Astrocyte (in vitro differentiated cells and primary cell): ENCODE data around the gene C19orf33. TPM values are rescaled to one million over a fixed set of nuclear protein-coding genes. Genes with fewer than 3 reads are reported as not detected.

Experiments
- DNase-seq: peaks from one replicate; pipeline ENCODE4 v3.0.0-alpha.2; 2010; ENCODE audit warnings: low read depth
- FAIRE-seq: peaks from 2 replicates; lab custom pipeline; 2011; peaks lifted over from hg19 to GRCh38; lab: Jason Lieb, UNC
- H2AFZ ChIP-seq: 2 replicates; pipeline ENCODE4 v1.6.0; 2012; ENCODE audit warnings: low read depth, low read length, inconsistent platforms
- H3K27ac ChIP-seq: 2 replicates; pipeline ENCODE4 v1.5.1; 2011; ENCODE audit warnings: low read depth, low read length, inconsistent platforms
- H3K27me3 ChIP-seq: 2 replicates; pipeline ENCODE4 v1.6.0; 2011; ENCODE audit warnings: low read length, inconsistent platforms; ENCODE audit not compliant: insufficient read depth
- H3K36me3 ChIP-seq: 2 replicates; pipeline ENCODE4 v1.5.1; 2011; ENCODE audit warnings: low read length, inconsistent platforms; ENCODE audit not compliant: insufficient read depth
- H3K4me1 ChIP-seq: 2 replicates; pipeline ENCODE4 v1.5.1; 2011; ENCODE audit warnings: low read length, inconsistent platforms; ENCODE audit not compliant: insufficient read depth
- H3K4me2 ChIP-seq: 2 replicates; pipeline ENCODE4 v1.6.0; 2012; ENCODE audit warnings: low read length, inconsistent platforms
- H3K4me3 ChIP-seq: 2 replicates; pipeline ENCODE4 v1.5.1; 2011; ENCODE audit warnings: low read depth, mild to moderate bottlenecking, low read length, inconsistent platforms; ENCODE audit not compliant: insufficient read depth
- H3K79me2 ChIP-seq: 2 replicates; pipeline ENCODE4 v1.6.0; 2012; ENCODE audit warnings: mild to moderate bottlenecking, low read length, inconsistent platforms; ENCODE audit not compliant: insufficient read depth
- H3K9ac ChIP-seq: 2 replicates; pipeline ENCODE4 v1.6.0; 2012; ENCODE audit warnings: mild to moderate bottlenecking, low read length, inconsistent platforms
- H3K9me3 ChIP-seq: 2 replicates; pipeline ENCODE4 v1.5.1; 2012; ENCODE audit warnings: low read depth, mild to moderate bottlenecking, low read length, inconsistent platforms; ENCODE audit not compliant: insufficient read depth
- H4K20me1 ChIP-seq: 2 replicates; pipeline ENCODE4 v1.6.0; 2012; ENCODE audit warnings: low read length, inconsistent platforms; ENCODE audit not compliant: insufficient read depth
- H3K27ac Mint-ChIP-seq: one replicate; pipeline ENCODE4 v1.8.0; 2021; ENCODE audit warnings: mild to moderate bottlenecking, mixed read lengths; ENCODE audit not compliant: unreplicated experiment
- H3K27me3 Mint-ChIP-seq: one replicate; pipeline ENCODE4 v1.8.0; 2021; ENCODE audit warnings: low read depth, mixed read lengths; ENCODE audit not compliant: unreplicated experiment
- H3K36me3 Mint-ChIP-seq: one replicate; pipeline ENCODE4 v1.8.0; 2021; ENCODE audit warnings: low read depth, mixed read lengths; ENCODE audit not compliant: unreplicated experiment
- H3K4me1 Mint-ChIP-seq: one replicate; pipeline ENCODE4 v1.8.0; 2021; ENCODE audit warnings: low read depth, mixed read lengths; ENCODE audit not compliant: unreplicated experiment
- H3K4me3 Mint-ChIP-seq: one replicate; pipeline ENCODE4 v1.8.0; 2021; ENCODE audit warnings: mild to moderate bottlenecking, moderate library complexity, mixed read lengths; ENCODE audit not compliant: unreplicated experiment
- H3K9me3 Mint-ChIP-seq: one replicate; pipeline ENCODE4 v1.8.0; 2021; ENCODE audit warnings: mild to moderate bottlenecking, mixed read lengths; ENCODE audit not compliant: unreplicated experiment
- CTCF ChIP-seq: IDR thresholded peaks from 2 replicates; pipeline ENCODE4 v1.5.1; 2011; ENCODE audit warnings: low read depth, mild to moderate bottlenecking, inconsistent platforms, low read length, moderate library complexity; ENCODE audit not compliant: insufficient read depth
- EZH2 ChIP-seq: IDR thresholded peaks from 2 replicates; pipeline ENCODE4 v1.6.1; 2012; ENCODE audit warnings: mild to moderate bottlenecking, low read length, inconsistent platforms; ENCODE audit not compliant: insufficient read depth
- total RNA-seq: library from RNA; stranded (reverse); gene quantifications from 2 replicates; pipeline ENCODE4 v1.2.1, GENCODE V29; 2021

The C19orf33 gene
- total RNA-seq, 1 donor from 2014 or later = 5.8 TPM

GRCh38 chr19:38277549-38277948, 26.5 kb upstream of the C19orf33 start:
- Mint-ChIP-seq H3K4me3 (no peak overlapping the region), H3K4me1 (peaks cover 14% of the 10 kb centered on the region), H3K9me3 (no peaks in the 10 kb centered on the region), H3K27ac (no peak overlapping the region), H3K27me3 (no peaks in the 10 kb centered on the region), H3K36me3 (peaks cover 2% of the 10 kb centered on the region)
- Histone ChIP-seq H3K27me3 (no peaks in the 10 kb centered on the region), H3K27ac (no peak overlapping the region), H2AFZ (no peak overlapping the region), H3K4me2 (peak overlapping the region; percentile 37), H3K4me3 (no peak overlapping the region), H3K9me3 (no peaks in the 10 kb centered on the region), H3K9ac (no peak overlapping the region), H4K20me1 (no peaks in the 10 kb centered on the region), H3K79me2 (no peaks in the 10 kb centered on the region), H3K36me3 (no peaks in the 10 kb centered on the region), H3K4me1 (peaks cover 10% of the 10 kb centered on the region)
- FAIRE-seq = peak; percentile 9
- no peak for DNase-seq
- TF ChIP-seq EZH2 (no peak), CTCF (no peak)

GRCh38 chr19:38277969-38278680, 25.9 kb upstream of the C19orf33 start:
- peak overlapping the region; percentile 12 for H3K27ac ChIP-seq
- no peak overlapping the region for H3K9ac ChIP-seq
- H3K36me3 Mint-ChIP-seq = peaks cover 3% of the 10 kb centered on the region
- FAIRE-seq (no peak), DNase-seq (peak; percentile 48)
- no peaks in the 10 kb centered on the region for H3K9me3 Mint-ChIP-seq
- peak overlapping the region; percentile 37 for H3K4me2 ChIP-seq
- H3K4me1 ChIP-seq = peaks cover 10% of the 10 kb centered on the region
- no peaks in the 10 kb centered on the region for H3K9me3 ChIP-seq
- H3K4me3 ChIP-seq = no peak overlapping the region
- no peaks in the 10 kb centered on the region for H3K27me3 Mint-ChIP-seq
- H3K36me3 ChIP-seq = no peaks in the 10 kb centered on the region
- H3K27ac Mint-ChIP-seq = peak overlapping the region; percentile 58
- peaks cover 14% of the 10 kb centered on the region for H3K4me1 Mint-ChIP-seq
- no peak overlapping the region for H2AFZ ChIP-seq
- H3K27me3 ChIP-seq = no peaks in the 10 kb centered on the region
- H4K20me1 ChIP-seq = no peaks in the 10 kb centered on the region
- H3K79me2 ChIP-seq = no peaks in the 10 kb centered on the region
- TF ChIP-seq CTCF (no peak), EZH2 (no peak)
- H3K4me3 Mint-ChIP-seq = peak overlapping the region; percentile 50

- H3K4me1 Mint-ChIP-seq = peaks cover 14% of the 10 kb centered on the region
- no peaks in the 10 kb centered on the region for H4K20me1 ChIP-seq
- no peak overlapping the region for H3K4me3 ChIP-seq
- DNase-seq = no peak
- no peaks in the 10 kb centered on the region for H3K27me3 ChIP-seq
- no peak overlapping the region for H3K4me2 ChIP-seq
- H3K36me3 Mint-ChIP-seq = peaks cover 3% of the 10 kb centered on the region
- no peaks in the 10 kb centered on the region for H3K36me3 ChIP-seq
- H3K4me1 ChIP-seq = peaks cover 10% of the 10 kb centered on the region
- H3K27ac Mint-ChIP-seq = peak overlapping the region; percentile 58
- no peaks in the 10 kb centered on the region for H3K79me2 ChIP-seq
- TF ChIP-seq CTCF (no peak), EZH2 (no peak)
- H3K27me3 Mint-ChIP-seq = no peaks in the 10 kb centered on the region
- no peak overlapping the region for H3K27ac ChIP-seq
- no peak overlapping the region for H3K9ac ChIP-seq
- H2AFZ ChIP-seq = no peak overlapping the region
- no peaks in the 10 kb centered on the region for H3K9me3 Mint-ChIP-seq
- no peak overlapping the region for H3K4me3 Mint-ChIP-seq
- no peaks in the 10 kb centered on the region for H3K9me3 ChIP-seq
- FAIRE-seq = no peak
Observed at GRCh38 chr19:38278751-38279150, 25.3 kb upstream of the C19orf33 start.
